Lower leg skin (tissue), 4 donors: ENCODE data around the gene ACACA. TPM values are rescaled to one million over a fixed set of nuclear protein-coding genes. Genes with fewer than 3 reads are reported as not detected.

Experiments used
- DNase-seq, 2 donors: peaks; one replicate each; pipeline ENCODE4 v3.0.0-alpha.2; 2019; ENCODE audit warnings: low spot score in 2 of 2
- H3K4me3 ChIP-seq: fragments of 200-600 bp; sonication (generic); 2 replicates; pipeline ENCODE4 v1.5.1; 2017; ENCODE audit warnings: mild to moderate bottlenecking, low read depth; ENCODE audit not compliant: poor library complexity, severe bottlenecking
- CTCF ChIP-seq, 3 donors: fragments of 450-650 bp; IDR thresholded peaks; one replicate each; pipeline ENCODE4 v1.5.1; 2016; ENCODE audit warnings: antibody characterized with exemption in 3 of 3, mild to moderate bottlenecking in 3 of 3, moderate library complexity in 2 of 3
- POLR2A ChIP-seq, 2 donors: fragments of 450-650 bp; IDR thresholded peaks; one replicate each; pipeline ENCODE4 v1.6.1; 2016 to 2017; ENCODE audit warnings: antibody characterized with exemption in 2 of 2, mild to moderate bottlenecking in 1 of 2, moderate library complexity in 1 of 2
- WGBS, 2 donors: methylation state at CpG; one replicate each; pipeline ENCODE4 v1.1.5; 2018; 5-methylcytosine and 5-hydroxymethylcytosine counted together
- intact Hi-C: fragments of 100-400 bp; cut with DNase I; formaldehyde crosslinking; loops from one replicate; pipeline ENCODE4 v1.15.0; 2023; ENCODE audit warnings: low total_unique reads
- total RNA-seq, 4 donors: library from RNA; depleted of rRNA; stranded (reverse); fragments of >200 nt; gene quantifications; one replicate each; pipeline ENCODE4 v1.1.0, GENCODE V29; 2016

ACACA gene
- total RNA-seq, 4 donors from 2014 or later: 24.2 to 35.7 (median 31.0) TPM

GRCh38 chr17:37133136-37133535, 273.5 kb downstream of the ACACA start:
- WGBS, 2 donors: 79 to 84% methylated on average over 5 of the region's 5 CpGs
- DNase-seq: no peak
- no peak for TF ChIP-seq POLR2A (IDR thresholded peaks at IDR 0.05)
- no peak for TF ChIP-seq CTCF (IDR thresholded peaks at IDR 0.05)
- intact Hi-C loops: no loop called here
- H3K4me3 ChIP-seq: no peak overlapping the region

DNA sequence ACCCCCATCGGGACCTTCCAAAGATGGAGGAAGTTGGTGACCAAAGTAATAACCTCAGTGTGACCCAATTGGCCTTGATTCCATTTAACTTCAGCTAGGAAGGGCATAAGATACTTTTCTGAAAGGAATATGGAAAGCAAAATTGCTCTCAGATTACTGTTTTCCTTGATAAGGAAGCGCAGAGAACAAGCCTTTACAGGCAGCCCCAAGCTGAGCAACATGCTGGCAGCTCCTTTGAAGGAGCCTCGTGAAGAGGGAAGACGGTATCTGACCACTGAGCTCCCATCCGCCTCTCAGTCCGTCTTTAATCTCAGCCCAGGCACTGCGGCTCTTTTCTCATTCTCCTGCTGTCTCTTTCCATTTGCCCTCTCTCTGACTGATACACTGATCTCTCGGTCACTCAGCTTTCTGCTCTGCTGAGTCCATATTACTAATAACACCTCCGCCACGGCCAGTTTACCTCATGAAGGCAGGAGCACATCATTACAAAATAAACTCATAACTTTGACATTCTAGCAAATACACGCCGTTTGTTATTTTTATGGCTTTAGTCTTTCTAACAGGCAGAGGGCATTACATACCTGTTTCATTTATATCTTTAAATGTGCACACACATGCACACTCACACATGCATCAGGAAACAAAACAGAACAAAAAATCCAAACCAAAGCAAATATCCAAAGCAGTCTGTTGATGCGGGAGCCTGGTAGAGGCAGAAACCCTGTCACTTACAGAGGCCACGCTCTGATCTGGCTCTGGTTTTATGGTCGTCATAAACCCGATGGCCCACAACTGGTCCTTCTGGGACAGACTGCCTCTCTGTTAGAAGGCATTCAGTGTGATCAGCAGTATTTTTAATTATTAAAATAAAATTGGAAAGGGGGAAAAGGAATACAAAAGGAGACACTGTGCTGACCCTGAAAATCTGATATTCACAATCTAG, 274.7 kb downstream of the ACACA start:
- H3K4me3 ChIP-seq: no peak overlapping the region
- WGBS, 2 donors: 79 to 82% methylated on average over 16 of the region's 16 CpGs
- intact Hi-C loops: no loop called here
- TF ChIP-seq CTCF (IDR thresholded peaks at IDR 0.05) (no peak), POLR2A (IDR thresholded peaks at IDR 0.05) (no peak)
- no peak for DNase-seq

DNA sequence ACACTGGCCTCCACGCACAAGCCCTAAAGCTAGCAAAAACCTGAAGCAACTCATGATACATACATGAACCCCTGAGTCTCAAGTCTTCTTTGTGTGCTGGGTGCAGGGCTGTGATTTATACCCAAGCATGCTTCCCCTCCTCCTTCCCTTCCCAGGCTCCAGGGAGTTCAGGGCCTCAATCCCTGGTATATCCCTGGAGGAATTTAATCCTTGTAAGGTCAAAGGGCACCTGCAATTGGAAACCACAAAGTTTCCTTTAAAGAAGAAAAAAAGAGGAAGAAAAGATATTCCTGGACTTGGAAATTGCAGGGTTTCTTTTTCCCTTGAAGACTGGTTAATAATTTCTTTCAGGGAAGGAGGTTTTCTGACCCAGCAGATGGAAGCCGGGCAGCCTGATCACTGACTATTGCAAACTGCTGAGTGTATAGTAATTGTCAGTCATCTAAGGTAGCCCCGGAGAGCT, 275.6 kb downstream of the ACACA start:
- WGBS, 2 donors: 79 to 89% methylated on average over 3 of the region's 3 CpGs
- TF ChIP-seq POLR2A (IDR thresholded peaks at IDR 0.05) (no peak), CTCF (IDR thresholded peaks at IDR 0.05) (no peak)
- no peak overlapping the region for H3K4me3 ChIP-seq
- intact Hi-C loops: no loop called here
- no peak for DNase-seq

DNA sequence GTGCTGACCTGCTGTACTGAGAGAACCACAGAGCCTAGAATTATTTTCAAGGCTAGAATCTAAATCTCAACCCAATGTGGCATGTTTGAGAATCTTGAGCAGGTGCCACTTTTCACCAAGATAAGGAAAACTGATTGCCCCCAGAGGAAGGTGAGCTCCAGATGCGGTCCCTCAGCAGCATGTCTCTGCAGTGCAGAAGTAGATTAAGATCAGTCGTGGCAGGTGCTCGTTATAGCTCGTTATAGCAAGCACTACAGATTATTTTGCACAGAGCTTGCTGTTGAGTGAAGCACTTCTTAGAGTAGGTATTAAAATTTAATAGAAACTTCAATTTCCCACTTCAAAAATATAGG, 281.8 kb downstream of the ACACA start:
- WGBS, 2 donors: 64 to 73% methylated on average over 4 of the region's 4 CpGs
- DNase-seq: no peak
- intact Hi-C loops: no loop called here
- no peak overlapping the region for H3K4me3 ChIP-seq
- no peak for TF ChIP-seq POLR2A (IDR thresholded peaks at IDR 0.05)
- TF ChIP-seq CTCF (IDR thresholded peaks at IDR 0.05): no peak

DNA sequence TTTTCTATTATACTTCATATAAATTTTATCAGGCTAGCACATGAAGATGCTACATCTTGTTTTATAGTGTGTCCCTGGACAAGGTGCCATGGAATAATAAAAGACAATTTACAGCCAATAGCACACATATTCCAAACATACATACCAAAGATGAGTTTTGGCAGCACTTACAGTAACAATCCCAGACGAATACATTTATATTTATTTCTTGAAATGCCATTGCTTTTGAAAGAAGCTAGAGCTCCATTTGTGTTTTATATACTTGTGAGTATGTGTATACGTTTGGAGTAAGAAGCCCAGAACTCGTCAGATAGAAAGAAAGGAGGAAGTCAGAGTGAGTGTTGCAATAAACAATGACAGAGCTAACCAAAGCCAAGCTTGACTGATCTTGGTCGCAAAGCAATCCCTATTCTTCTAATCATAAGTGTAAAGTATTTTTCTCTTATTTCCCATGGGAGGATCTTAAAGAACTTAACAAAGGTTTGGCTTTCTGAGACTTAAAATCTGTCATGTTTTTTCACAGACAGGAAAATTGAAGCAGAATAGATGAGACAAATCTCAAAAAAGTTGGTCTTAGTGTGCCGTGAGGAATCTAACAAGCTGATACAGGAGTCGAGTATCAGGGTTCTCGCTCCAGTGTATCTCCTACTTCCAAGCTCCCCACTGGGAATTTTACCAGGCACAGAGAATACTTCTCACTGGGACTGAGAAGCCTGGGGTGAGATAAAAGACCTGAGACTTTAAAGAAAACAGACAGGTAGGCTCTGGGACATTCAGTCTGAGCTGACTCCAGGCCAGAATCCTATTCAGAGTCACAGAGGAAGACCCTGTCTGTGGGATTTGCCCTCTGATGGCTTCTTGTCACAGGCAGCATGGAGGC, 282.5 kb downstream of the ACACA start:
- WGBS, 2 donors: 61 to 64% methylated on average over 7 of the region's 7 CpGs
- DNase-seq: no peak
- TF ChIP-seq POLR2A (IDR thresholded peaks at IDR 0.05) (no peak), CTCF (IDR thresholded peaks at IDR 0.05) (no peak)
- no peak overlapping the region for H3K4me3 ChIP-seq
- intact Hi-C loops: no loop called here
